NCI-H774 (cell line): ENCODE measurements around the gene RTTN.

ENCODE experiments used
- DNase-seq: peaks from one replicate; lab custom pipeline; 2025; lab: John Stamatoyannopoulos, UW

RTTN gene

GRCh38 chr18:70197026-70197425 lies 8.5 kb downstream of the RTTN start:
- DNase-seq: no peak

GRCh38 chr18:70195852-70196434 lies 9.5 kb downstream of the RTTN start:
- DNase-seq: peak; percentile 3

GRCh38 chr18:70195014-70195614 lies 10.4 kb downstream of the RTTN start:
- DNase-seq: no peak

GRCh38 chr18:70194227-70194890 lies 11.1 kb downstream of the RTTN start:
- no peak for DNase-seq

- no peak for DNase-seq
These were observed 15.0 kb downstream of the RTTN start for GRCh38 chr18:70190529-70190928.

- DNase-seq: no peak
These were observed 17.4 kb downstream of the RTTN start for GRCh38 chr18:70188113-70188512.

GRCh38 chr18:70183441-70183840 lies 22.0 kb downstream of the RTTN start:
- DNase-seq: no peak

GRCh38 chr18:70182548-70182947 lies 22.9 kb downstream of the RTTN start:
- no peak for DNase-seq

GRCh38 chr18:70181725-70182124 lies 23.8 kb downstream of the RTTN start:
- DNase-seq: no peak

GRCh38 chr18:70181015-70181414 lies 24.5 kb downstream of the RTTN start:
- no peak for DNase-seq

- no peak for DNase-seq
These were observed 28.9 kb downstream of the RTTN start for GRCh38 chr18:70176537-70176936.

GRCh38 chr18:70175216-70175615 lies 30.3 kb downstream of the RTTN start:
- no peak for DNase-seq

- no peak for DNase-seq
These were observed 33.3 kb downstream of the RTTN start for GRCh38 chr18:70172225-70172624.

GRCh38 chr18:70169747-70170146 lies 35.7 kb downstream of the RTTN start:
- no peak for DNase-seq

- no peak for DNase-seq
These were observed 38.8 kb downstream of the RTTN start for GRCh38 chr18:70166668-70167067.

GRCh38 chr18:70165936-70166335 lies 39.6 kb downstream of the RTTN start:
- DNase-seq: no peak

GRCh38 chr18:70160073-70160678 lies 45.3 kb downstream of the RTTN start:
- DNase-seq: no peak

GRCh38 chr18:70158992-70159717 lies 46.3 kb downstream of the RTTN start:
- DNase-seq: no peak

GRCh38 chr18:70156886-70157285 lies 48.6 kb downstream of the RTTN start:
- no peak for DNase-seq

- DNase-seq: no peak
These were observed 50.8 kb downstream of the RTTN start for GRCh38 chr18:70154591-70155194.

GRCh38 chr18:70151614-70152013 lies 53.9 kb downstream of the RTTN start:
- DNase-seq: no peak
